GM13976 (cell line): ENCODE data around the gene PYROXD2.

Experiments used
- DNase-seq: peaks from one replicate; pipeline ENCODE4 v3.0.0; 2012; ENCODE audit warnings: low spot score
- in situ Hi-C: fragments of 300-500 bp; cut with MboI; formaldehyde crosslinking; loops from one replicate; pipeline ENCODE4 v1.12.0; 2022; ENCODE audit warnings: low sequenced_read_pairs, mixed read lengths, inconsistent platforms; ENCODE audit not compliant: unreplicated experiment
- TF ChIP-seq, protein P1 (sequence below): IDR thresholded peaks from 2 replicates; pipeline ENCODE4 v1.5.1; 2012; ENCODE audit warnings: borderline replicate concordance, mild to moderate bottlenecking; ENCODE audit not compliant: insufficient read depth; ENCODE audit errors: extremely low read depth, missing control alignments, control extremely low read depth

PYROXD2 gene

DNA sequence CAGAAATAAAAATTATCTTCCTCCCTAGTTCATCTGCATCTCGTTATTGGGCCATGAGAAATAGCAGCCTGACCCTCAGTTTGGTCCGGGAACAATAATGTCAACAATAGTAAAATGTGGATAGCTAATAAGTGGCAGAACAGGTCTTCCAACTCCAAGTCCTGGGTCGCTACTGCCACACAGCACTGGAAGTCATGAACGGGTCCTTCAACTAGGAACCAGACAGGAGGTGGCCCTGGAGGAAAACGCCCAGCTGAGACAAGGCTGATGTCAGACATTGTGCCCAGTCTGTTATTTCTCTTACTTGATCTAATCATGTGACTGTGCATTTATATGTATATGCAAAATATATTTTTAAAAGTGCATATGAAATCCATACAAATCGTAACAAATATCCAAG lies 51.8 kb downstream of the PYROXD2 start:
- TF ChIP-seq, protein P1, sequence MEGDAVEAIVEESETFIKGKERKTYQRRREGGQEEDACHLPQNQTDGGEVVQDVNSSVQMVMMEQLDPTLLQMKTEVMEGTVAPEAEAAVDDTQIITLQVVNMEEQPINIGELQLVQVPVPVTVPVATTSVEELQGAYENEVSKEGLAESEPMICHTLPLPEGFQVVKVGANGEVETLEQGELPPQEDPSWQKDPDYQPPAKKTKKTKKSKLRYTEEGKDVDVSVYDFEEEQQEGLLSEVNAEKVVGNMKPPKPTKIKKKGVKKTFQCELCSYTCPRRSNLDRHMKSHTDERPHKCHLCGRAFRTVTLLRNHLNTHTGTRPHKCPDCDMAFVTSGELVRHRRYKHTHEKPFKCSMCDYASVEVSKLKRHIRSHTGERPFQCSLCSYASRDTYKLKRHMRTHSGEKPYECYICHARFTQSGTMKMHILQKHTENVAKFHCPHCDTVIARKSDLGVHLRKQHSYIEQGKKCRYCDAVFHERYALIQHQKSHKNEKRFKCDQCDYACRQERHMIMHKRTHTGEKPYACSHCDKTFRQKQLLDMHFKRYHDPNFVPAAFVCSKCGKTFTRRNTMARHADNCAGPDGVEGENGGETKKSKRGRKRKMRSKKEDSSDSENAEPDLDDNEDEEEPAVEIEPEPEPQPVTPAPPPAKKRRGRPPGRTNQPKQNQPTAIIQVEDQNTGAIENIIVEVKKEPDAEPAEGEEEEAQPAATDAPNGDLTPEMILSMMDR: no peak
- in situ Hi-C loops: no loop called here
- DNase-seq: no peak

DNA sequence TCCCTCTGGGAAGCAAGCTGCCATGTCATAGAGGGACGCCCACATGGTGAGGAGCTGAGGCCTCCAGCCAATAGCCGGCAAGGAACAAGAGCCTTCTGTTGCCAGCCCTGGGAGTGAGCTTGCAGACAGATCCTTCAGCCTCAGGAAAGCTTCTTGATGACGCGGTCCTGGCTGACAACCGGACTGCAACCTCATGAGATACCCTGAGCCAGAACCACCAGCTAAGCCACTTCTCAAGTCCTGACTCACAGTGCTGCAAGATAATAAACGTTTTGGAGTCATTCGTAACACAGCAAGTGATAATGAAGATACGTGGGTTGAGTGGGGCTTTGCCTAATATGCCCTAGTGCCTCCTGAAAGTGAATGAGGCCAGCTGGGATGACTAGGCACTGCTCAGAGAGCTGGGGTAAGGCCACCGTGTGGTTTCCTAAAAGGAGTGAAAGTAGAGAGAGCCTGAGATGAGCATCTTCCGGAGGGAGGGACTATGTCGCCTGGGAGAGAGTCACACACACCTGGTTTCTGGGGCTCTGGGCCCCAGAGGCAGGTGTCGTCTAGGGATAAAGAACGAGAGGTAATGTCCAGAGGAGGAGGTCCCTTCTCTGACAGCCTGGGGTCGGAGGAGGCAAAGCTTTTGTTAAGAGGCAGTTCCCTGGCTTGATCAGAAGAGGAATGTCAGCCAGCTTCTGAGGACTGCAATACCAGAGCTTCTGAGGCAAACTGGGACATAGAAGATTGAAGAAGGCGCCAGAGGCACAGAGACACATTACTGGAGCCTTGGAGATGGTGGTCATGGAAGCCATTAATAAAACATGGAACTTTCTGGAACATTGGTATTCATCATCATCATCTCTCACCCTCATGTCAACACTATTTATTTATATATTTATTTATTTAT lies 53.6 kb downstream of the PYROXD2 start:
- in situ Hi-C loops: no loop called here
- TF ChIP-seq, protein P1: no peak
- no peak for DNase-seq

GRCh38 chr10:98357194-98357822 lies 57.7 kb downstream of the PYROXD2 start:
- in situ Hi-C loops: no loop called here
- no peak for DNase-seq
- TF ChIP-seq, protein P1: no peak

GRCh38 chr10:98354491-98354890 lies 60.5 kb downstream of the PYROXD2 start:
- DNase-seq: no peak
- in situ Hi-C loops: no loop called here
- TF ChIP-seq, protein P1: no peak

GRCh38 chr10:98353170-98353569 lies 61.8 kb downstream of the PYROXD2 start:
- in situ Hi-C loops: no loop called here
- no peak for DNase-seq
- TF ChIP-seq, protein P1: no peak

- in situ Hi-C loops: no loop called here
- DNase-seq: no peak
- TF ChIP-seq, protein P1: no peak
Observed at GRCh38 chr10:98351831-98352402, 63.1 kb downstream of the PYROXD2 start.
